Naive thymus-derived CD4-positive, alpha-beta T cell (primary cell): Measurements from ENCODE around the gene LSM10. TPM values are rescaled to one million over a fixed set of nuclear protein-coding genes. Genes with fewer than 3 reads are reported as not detected.

Experiments used
- ATAC-seq: fragments of 150-1000 bp; cut with Tn5 transposase; 2 replicates; pipeline ENCODE4 v1.10.0; 2021; ENCODE audit warnings: mild to moderate bottlenecking, moderate library complexity
- CTCF ChIA-PET: fragments of 350-600 bp; sonication (Branson Sonifier 250); formaldehyde crosslinking; loops from one replicate; lab custom pipeline; 2021; ENCODE audit warnings: antibody characterized with exemption; lab: Charles Lee
- POLR2A ChIA-PET: fragments of 350-600 bp; sonication (Branson Sonifier 250); formaldehyde crosslinking; loops from one replicate; lab custom pipeline; 2021; ENCODE audit warnings: antibody characterized with exemption, inconsistent platforms; lab: Charles Lee
- DNase-seq, 9 donors: peaks; one replicate each; pipeline versions ENCODE4 v3.0.0 to v3.0.0-alpha.2; 2020 to 2022; ENCODE audit warnings: mixed read lengths in 1 of 9
- H3K27ac ChIP-seq: one replicate; pipeline ENCODE4 v1.7.0; 2013; ENCODE audit warnings: mild to moderate bottlenecking, low read depth, low read length, moderate library complexity
- H3K27me3 ChIP-seq, 2 donors: one replicate each; pipeline ENCODE4 v1.7.0; 2013; ENCODE audit warnings: low read length in 2 of 2, mild to moderate bottlenecking in 2 of 2, moderate library complexity in 2 of 2; ENCODE audit not compliant: control insufficient read depth in 2 of 2, insufficient read depth in 2 of 2
- H3K36me3 ChIP-seq, 3 experiments: 1 replicate in 2 of 3; 2 replicates in 1 of 3; pipeline ENCODE4 v1.7.0; 2013; ENCODE audit warnings: low read length in 3 of 3, mild to moderate bottlenecking in 3 of 3, moderate library complexity in 1 of 3; ENCODE audit not compliant: insufficient read depth in 3 of 3, control insufficient read depth in 2 of 3
- H3K4me1 ChIP-seq, 2 donors: one replicate each; pipeline ENCODE4 v1.7.0; 2013; ENCODE audit warnings: low read length in 2 of 2, mild to moderate bottlenecking in 2 of 2, moderate library complexity in 1 of 2; ENCODE audit not compliant: control insufficient read depth in 2 of 2, insufficient read depth in 2 of 2
- H3K4me3 ChIP-seq: 2 replicates; pipeline ENCODE4 v1.7.0; 2013; ENCODE audit warnings: mild to moderate bottlenecking, low read length
- H3K9me3 ChIP-seq, 3 experiments: 1 replicate in 2 of 3; 2 replicates in 1 of 3; pipeline ENCODE4 v1.7.0; 2013; ENCODE audit warnings: low read length in 3 of 3; ENCODE audit not compliant: control insufficient read depth in 2 of 3
- H3K27ac Mint-ChIP-seq, 9 donors: one replicate each; pipeline ENCODE4 v1.8.0; 2020 to 2022; ENCODE audit warnings: mixed read lengths in 9 of 9, mild to moderate bottlenecking in 8 of 9, moderate library complexity in 5 of 9, inconsistent platforms in 2 of 9
- H3K27me3 Mint-ChIP-seq, 5 donors: one replicate each; pipeline ENCODE4 v1.8.0; 2021 to 2022; ENCODE audit warnings: mixed read lengths in 5 of 5, mild to moderate bottlenecking in 1 of 5
- H3K36me3 Mint-ChIP-seq, 5 donors: one replicate each; pipeline ENCODE4 v1.8.0; 2020 to 2022; ENCODE audit warnings: mixed read lengths in 5 of 5, mild to moderate bottlenecking in 3 of 5, inconsistent platforms in 1 of 5
- H3K4me1 Mint-ChIP-seq, 7 donors: one replicate each; pipeline ENCODE4 v1.8.0; 2020 to 2022; ENCODE audit warnings: mixed read lengths in 7 of 7, mild to moderate bottlenecking in 3 of 7, inconsistent platforms in 1 of 7
- H3K4me3 Mint-ChIP-seq, 10 donors: one replicate each; pipeline ENCODE4 v1.8.0; 2020 to 2022; ENCODE audit warnings: mild to moderate bottlenecking in 10 of 10, mixed read lengths in 10 of 10, moderate library complexity in 6 of 10, inconsistent platforms in 2 of 10
- H3K9me3 Mint-ChIP-seq, 11 donors: one replicate each; pipeline ENCODE4 v1.8.0; 2020 to 2022; ENCODE audit warnings: mixed read lengths in 11 of 11, mild to moderate bottlenecking in 4 of 11, inconsistent platforms in 1 of 11, moderate library complexity in 1 of 11
- intact Hi-C, 2 donors: fragments of 100-400 bp; cut with micrococcal nuclease; formaldehyde crosslinking; loops; one replicate each; pipeline ENCODE4 v1.15.1; 2023
- polyA plus RNA-seq, 2 donors: library from polyadenylated mRNA; unstranded; fragments of 300-500 nt; fragmentation: Illumina TruSeq; gene quantifications; one replicate each; pipeline ENCODE4 v1.2.3, GENCODE V29; 2021
- total RNA-seq, 6 experiments: library from RNA in 5 of 6; stranded (reverse) in 5 of 6; gene quantifications; 1 replicate in 5 of 6; 2 replicates in 1 of 6; pipeline ENCODE4 v1.2.3 and lab custom pipeline; 2021 to 2026

Gene LSM10
- total and polyA plus RNA-seq, 7 experiments from 2014 or later = 21.9 to 144 (median 43.4) TPM

GRCh38 chr1:36389261-36389660 is 8.4 kb downstream of the LSM10 start:
- Mint-ChIP-seq H3K9me3 (no peaks in the 10 kb centered on the region), H3K4me3 (no peak overlapping the region), H3K27ac (peak overlapping the region in 4 of 9 donors; percentile 4 to 36 (median 18)), H3K4me1 (peaks cover 23 to 54% (median 32%) of the 10 kb centered on the region in 7 donors), H3K36me3 (peaks cover 3 to 19% (median 8%) of the 10 kb centered on the region in 5 donors), H3K27me3 (no peaks in the 10 kb centered on the region)
- Histone ChIP-seq H3K36me3 (peaks cover 0 to 58% (median 0%) of the 10 kb centered on the region in 3 experiments), H3K4me1 (peaks cover 15 to 17% of the 10 kb centered on the region in 2 donors), H3K27ac (no peak overlapping the region), H3K4me3 (no peak overlapping the region), H3K9me3 (no peaks in the 10 kb centered on the region), H3K27me3 (no peaks in the 10 kb centered on the region)
- DNase-seq = no peak
- ChIA-PET CTCF (interaction anchor here (0.7 to 1.4 kb wide), 3 partner anchors 10 to 46 kb away, joined by 3 to 9 read pairs (median 4); no protein-coding TSS in a partner anchor), POLR2A (interaction anchor here (0.8 to 3.9 kb wide), 2 partner anchors 8 to 28 kb away, joined by 6 to 37 read pairs; partner anchors contain the start of gene LSM10)
- intact Hi-C loops = loop anchor here in 1 of 2 donors (5.0 kb wide), 1 partner anchor 73 kb away; the partner anchor contains the start of gene MRPS15
- no peak for ATAC-seq

GRCh38 chr1:36387141-36387949 is 10.4 kb downstream of the LSM10 start:
- Mint-ChIP-seq H3K36me3 (peaks cover 3 to 19% (median 8%) of the 10 kb centered on the region in 5 donors), H3K27ac (peak overlapping the region; percentile 91 to 99 (median 97)), H3K27me3 (no peaks in the 10 kb centered on the region), H3K4me3 (peak overlapping the region in 4 of 10 donors; percentile 85 to 94 (median 90)), H3K4me1 (peaks cover 35 to 64% (median 46%) of the 10 kb centered on the region in 7 donors), H3K9me3 (no peaks in the 10 kb centered on the region)
- DNase-seq (no peak), ATAC-seq (no peak)
- Histone ChIP-seq H3K9me3 (no peaks in the 10 kb centered on the region), H3K4me3 (no peak overlapping the region), H3K36me3 (peaks cover 0 to 40% (median 0%) of the 10 kb centered on the region in 3 experiments), H3K4me1 (peaks cover 26 to 29% of the 10 kb centered on the region in 2 donors), H3K27me3 (no peaks in the 10 kb centered on the region), H3K27ac (peak overlapping the region; percentile 88)
- intact Hi-C loops = loop anchor here in 1 of 2 donors (2.0 to 5.0 kb wide), 2 partner anchors 75 to 231 kb away; partner anchors contain the start of genes MAP7D1 and MRPS15
- POLR2A ChIA-PET = interaction anchor here (0.6 to 3.9 kb wide), 11 partner anchors 9 to 163 kb away, joined by 3 to 37 read pairs (median 3); partner anchors contain the start of genes LSM10 and THRAP3
- CTCF ChIA-PET = interaction anchor here (0.7 to 5.6 kb wide), 8 partner anchors 10 to 81 kb away, joined by 3 to 38 read pairs (median 6); partner anchors contain the start of genes LSM10 and SH3D21

DNA sequence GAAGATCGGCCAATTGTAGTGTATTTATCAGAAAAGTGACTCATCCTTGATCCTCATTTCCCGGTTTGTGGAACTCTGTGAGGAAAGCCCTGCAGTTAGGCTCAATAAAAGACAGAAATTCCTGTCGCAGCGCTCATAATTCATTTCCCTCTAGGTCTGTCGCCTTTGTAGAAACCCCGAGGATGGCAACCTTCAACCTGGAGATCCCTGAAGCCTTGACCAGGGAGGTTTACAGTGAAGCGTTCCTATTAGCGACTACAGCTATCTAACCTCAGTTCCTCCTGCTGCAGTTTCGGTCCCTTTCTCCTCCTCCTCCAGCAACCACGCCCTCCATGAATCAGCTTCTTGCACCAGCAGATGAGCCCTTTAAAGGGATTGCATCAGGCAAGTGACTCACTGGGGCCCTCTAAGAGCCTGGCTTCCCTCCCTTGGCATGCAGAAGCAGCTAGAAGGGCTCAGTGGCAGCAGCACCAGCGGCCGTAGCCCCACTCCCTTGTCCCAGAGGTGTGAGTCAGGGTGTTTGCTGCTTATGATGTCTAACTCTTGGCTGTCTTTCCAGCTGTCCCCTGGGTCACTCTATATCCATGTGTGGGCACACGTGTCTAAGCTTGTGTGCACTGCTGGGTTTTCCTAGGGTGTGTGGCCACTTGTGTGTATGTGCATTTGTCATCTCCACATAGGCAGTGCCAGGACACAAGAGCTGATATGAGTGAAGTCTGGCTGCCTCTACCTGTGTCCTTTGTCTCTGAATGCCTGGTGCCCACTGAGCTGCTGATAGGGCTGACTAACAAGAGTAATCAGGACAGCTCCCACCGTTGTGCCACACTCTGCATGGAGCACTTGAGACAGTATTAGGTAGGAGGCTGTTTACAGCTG is 11.2 kb downstream of the LSM10 start:
- Mint-ChIP-seq H3K27me3 (no peaks in the 10 kb centered on the region), H3K4me1 (peaks cover 43 to 67% (median 52%) of the 10 kb centered on the region in 7 donors), H3K9me3 (peaks cover 0 to 2% (median 0%) of the 10 kb centered on the region in 11 donors), H3K27ac (peak overlapping the region; percentile 91 to 99 (median 97)), H3K4me3 (peak overlapping the region; percentile 85 to 95 (median 92)), H3K36me3 (peaks cover 0 to 17% (median 8%) of the 10 kb centered on the region in 5 donors)
- DNase-seq (peak in 8 of 9 donors; percentile 33 to 89 (median 46)), ATAC-seq (peak; percentile 58)
- ChIA-PET POLR2A (interaction anchor here (0.6 to 3.9 kb wide), 11 partner anchors 8 to 162 kb away, joined by 3 to 37 read pairs (median 3); partner anchors contain the start of genes LSM10 and THRAP3), CTCF (interaction anchor here (0.7 to 5.6 kb wide), 9 partner anchors 11 to 80 kb away, joined by 3 to 38 read pairs (median 5); partner anchors contain the start of genes LSM10 and SH3D21)
- H3K4me1 ChIP-seq = peaks cover 26 to 29% of the 10 kb centered on the region in 2 donors
- H3K27ac ChIP-seq = peak overlapping the region; percentile 88
- intact Hi-C loops = loop anchor here (1.0 to 5.0 kb wide), 16 partner anchors 11 to 237 kb away; partner anchors contain the start of genes LSM10 (in 2 of the 2), MRPS15 (in 2 of the 2), THRAP3 (in 2 of the 2) and TRAPPC3 (in 2 of the 2)
- no peaks in the 10 kb centered on the region for H3K9me3 ChIP-seq
- H3K36me3 ChIP-seq = peaks cover 0 to 32% (median 0%) of the 10 kb centered on the region in 3 experiments
- no peaks in the 10 kb centered on the region for H3K27me3 ChIP-seq
- H3K4me3 ChIP-seq = peak overlapping the region; percentile 76

GRCh38 chr1:36385410-36386264 is 12.1 kb downstream of the LSM10 start, which contains the start of gene STK40:
STK40 (minus strand) TSS chr1:36385924; CDS start chr1:36361332, 24,592 bp downstream.
- POLR2A ChIA-PET = interaction anchor here (0.7 to 4.0 kb wide), 12 partner anchors 8 to 225 kb away, joined by 3 to 37 read pairs (median 4); partner anchors contain the start of genes LSM10 and MRPS15
- Histone ChIP-seq H3K9me3 (no peaks in the 10 kb centered on the region), H3K4me1 (peaks cover 26 to 29% of the 10 kb centered on the region in 2 donors), H3K27ac (peak within 1 kb of the TSS; percentile 97), H3K4me3 (peak within 1 kb of the TSS; percentile 96), H3K27me3 (no peaks in the 10 kb centered on the region), H3K36me3 (peaks cover 0 to 23% (median 0%) of the 10 kb centered on the region in 3 experiments)
- DNase-seq = peak; percentile 83 to 99 (median 96)
- H3K4me1 Mint-ChIP-seq = peaks cover 52 to 67% (median 57%) of the 10 kb centered on the region in 7 donors
- ATAC-seq = peak; percentile 92
- H3K36me3 Mint-ChIP-seq = peaks cover 0 to 17% (median 3%) of the 10 kb centered on the region in 5 donors
- peak within 1 kb of the TSS; percentile 85 to 95 (median 93) for H3K4me3 Mint-ChIP-seq
- intact Hi-C loops = loop anchor here (1.0 to 5.0 kb wide), 16 partner anchors 12 to 236 kb away; partner anchors contain the start of genes LSM10 (in 2 of the 2), MRPS15 (in 2 of the 2), THRAP3 (in 2 of the 2) and TRAPPC3 (in 2 of the 2)
- H3K27ac Mint-ChIP-seq = peak within 1 kb of the TSS; percentile 95 to 99 (median 97)
- CTCF ChIA-PET = interaction anchor here (1.0 to 5.6 kb wide), 11 partner anchors 12 to 43 kb away, joined by 3 to 48 read pairs (median 6); partner anchors contain the start of gene LSM10
- peaks cover 0 to 2% (median 0%) of the 10 kb centered on the region in 11 donors for H3K9me3 Mint-ChIP-seq
- no peaks in the 10 kb centered on the region for H3K27me3 Mint-ChIP-seq
